Globus pallidus (tissue), 1 donor: ENCODE data around the gene C11orf98.
"Not testable (repeated sequence)": the region's sequence is repeated elsewhere in the genome, so short reads cannot be mapped to it uniquely, and the experiment has no call there.

Source experiments
- DNase-seq: peaks from one replicate; pipeline ENCODE4 v3.0.0-alpha.2; 2015; ENCODE audit warnings: low spot score

The C11orf98 gene

GRCh38 chr11:62682518-62682917 is 17.5 kb upstream of the C11orf98 start:
- DNase-seq: no peak

- DNase-seq: no peak
Observed at GRCh38 chr11:62680825-62681240, 15.8 kb upstream of the C11orf98 start.

- DNase-seq: peak; percentile 85
Observed at GRCh38 chr11:62678770-62679696, 14.0 kb upstream of the C11orf98 start, which contains the start of gene UBXN1. UBXN1 (minus strand) TSS chr11:62679073; CDS start chr11:62678923, 150 bp downstream.

- DNase-seq: no peak
Observed at GRCh38 chr11:62678433-62678769, 13.4 kb upstream of the C11orf98 start.

GRCh38 chr11:62677714-62678113 is 12.7 kb upstream of the C11orf98 start:
- DNase-seq: no peak

GRCh38 chr11:62677156-62677555 is 12.1 kb upstream of the C11orf98 start:
- DNase-seq: no peak

GRCh38 chr11:62676698-62677097 is 11.7 kb upstream of the C11orf98 start:
- no peak for DNase-seq

- DNase-seq: not testable (repeated sequence)
Observed at GRCh38 chr11:62675415-62675814, 10.4 kb upstream of the C11orf98 start.

GRCh38 chr11:62673196-62673525 is 8.2 kb upstream of the C11orf98 start:
- no peak for DNase-seq

GRCh38 chr11:62671608-62672389 is 6.8 kb upstream of the C11orf98 start, which contains the start of the genes LBHD1 and UQCC3:
LBHD1 (minus strand) TSS chr11:62672267; CDS start chr11:62670031, 2,236 bp downstream.
UQCC3 (plus strand) TSS chr11:62671673; CDS start chr11:62671746, 73 bp downstream.
- DNase-seq: peak; percentile 86

- DNase-seq: no peak
Observed at GRCh38 chr11:62671236-62671607, 6.2 kb upstream of the C11orf98 start.

- DNase-seq: no peak
Observed at GRCh38 chr11:62669420-62670161, 4.6 kb upstream of the C11orf98 start.

- DNase-seq: no peak
Observed at GRCh38 chr11:62667460-62667859, 2.5 kb upstream of the C11orf98 start.

GRCh38 chr11:62666259-62666926 is 1.4 kb upstream of the C11orf98 start:
- no peak for DNase-seq

GRCh38 chr11:62665599-62666258 is 719 bp upstream of the C11orf98 start:
- DNase-seq: no peak

GRCh38 chr11:62664405-62665074 is 470 bp downstream of the C11orf98 start:
- DNase-seq: no peak

GRCh38 chr11:62656796-62657429 is 8.1 kb downstream of the C11orf98 start:
- DNase-seq: no peak

- DNase-seq: no peak
Observed at GRCh38 chr11:62654297-62654696, 10.7 kb downstream of the C11orf98 start.

- DNase-seq: no peak
Observed at GRCh38 chr11:62652161-62653006, 12.6 kb downstream of the C11orf98 start.
